ENCODE results near the gene PTPRD. TPM values are rescaled to one million over a fixed set of nuclear protein-coding genes. Genes with fewer than 3 reads are reported as not detected.
A peak's percentile ranks its signal among the peaks of the same experiment; 100 is the strongest.

Gene PTPRD
- total RNA-seq, 1 donor from 2014 or later = 532 TPM

DNA sequence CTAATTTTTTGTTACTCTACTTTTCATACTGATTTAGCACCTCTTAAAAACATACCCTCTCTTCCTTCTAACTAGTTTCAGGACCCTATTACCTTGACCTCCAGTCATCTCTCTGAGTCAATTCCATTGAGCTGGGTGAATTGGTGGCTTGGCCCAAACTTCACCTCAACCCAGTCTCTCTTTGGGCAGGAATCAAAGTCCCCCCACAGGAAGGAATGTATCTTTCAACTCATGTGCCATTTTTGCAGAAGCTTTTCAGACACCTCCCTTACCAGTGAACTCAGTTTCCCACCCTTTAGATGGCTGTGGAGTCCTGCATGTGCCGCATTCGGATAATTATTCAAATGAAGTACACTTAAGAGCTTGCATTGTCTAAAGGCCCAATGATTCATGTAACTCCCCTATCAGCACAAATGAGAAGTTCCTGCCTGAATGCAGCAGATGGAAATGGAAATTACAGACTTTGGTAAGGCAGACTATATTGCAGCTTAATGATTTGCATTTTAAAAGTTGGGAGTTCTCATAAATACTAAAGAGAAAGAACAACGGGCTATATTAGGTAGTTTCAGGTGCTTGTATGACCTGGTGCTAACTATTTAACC, 693.5 kb downstream of the PTPRD start:
- peaks cover 8% of the 10 kb centered on the region for H3K36me3 Mint-ChIP-seq (ENCODE audit: unreplicated experiment)
- peaks cover 8% of the 10 kb centered on the region for H3K9me3 Mint-ChIP-seq (ENCODE audit: unreplicated experiment)
- no peaks in the 10 kb centered on the region for H3K27me3 Mint-ChIP-seq (ENCODE audit: unreplicated experiment)
- no peak overlapping the region for H3K27ac Mint-ChIP-seq (ENCODE audit: unreplicated experiment)
- DNase-seq = no peak
- TF ChIP-seq CTCF (IDR thresholded peaks at IDR 0.05; ENCODE audit: partially characterized antibody, unreplicated experiment) = no peak
- no peak overlapping the region for H3K4me3 Mint-ChIP-seq (ENCODE audit: unreplicated experiment)
- H3K4me1 Mint-ChIP-seq (ENCODE audit: low read depth, unreplicated experiment) = no peaks in the 10 kb centered on the region

DNA sequence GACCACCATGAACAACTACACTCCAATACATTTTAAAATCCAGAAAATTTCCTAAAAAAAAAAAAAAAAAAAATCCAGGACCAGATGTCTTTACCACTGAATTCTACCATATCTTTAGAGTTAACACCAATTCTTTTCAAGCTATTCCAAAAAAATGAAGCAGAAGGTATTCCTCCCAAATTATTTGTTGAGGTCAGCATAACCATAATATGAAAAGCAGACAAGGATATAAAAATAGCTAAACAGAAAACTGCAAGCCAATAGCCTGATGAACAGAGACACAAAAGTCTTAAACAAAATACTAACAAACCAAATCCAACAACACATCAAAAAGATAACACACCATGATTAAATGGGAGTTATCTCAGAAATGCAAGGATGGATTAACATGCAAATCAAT, 695.4 kb downstream of the PTPRD start:
- H3K36me3 Mint-ChIP-seq (ENCODE audit: unreplicated experiment) = peaks cover 8% of the 10 kb centered on the region
- TF ChIP-seq CTCF (IDR thresholded peaks at IDR 0.05; ENCODE audit: partially characterized antibody, unreplicated experiment) = no peak
- H3K4me3 Mint-ChIP-seq (ENCODE audit: unreplicated experiment) = no peak overlapping the region
- H3K9me3 Mint-ChIP-seq (ENCODE audit: unreplicated experiment) = peaks cover 8% of the 10 kb centered on the region
- H3K4me1 Mint-ChIP-seq (ENCODE audit: low read depth, unreplicated experiment) = peaks cover 2% of the 10 kb centered on the region
- no peaks in the 10 kb centered on the region for H3K27me3 Mint-ChIP-seq (ENCODE audit: unreplicated experiment)
- no peak for DNase-seq
- no peak overlapping the region for H3K27ac Mint-ChIP-seq (ENCODE audit: unreplicated experiment)

GRCh38 chr9:9914174-9914573, 698.6 kb downstream of the PTPRD start:
- Mint-ChIP-seq H3K27me3 (ENCODE audit: unreplicated experiment) (no peaks in the 10 kb centered on the region), H3K36me3 (ENCODE audit: unreplicated experiment) (peaks cover 8% of the 10 kb centered on the region), H3K4me3 (ENCODE audit: unreplicated experiment) (no peak overlapping the region), H3K27ac (ENCODE audit: unreplicated experiment) (no peak overlapping the region), H3K9me3 (ENCODE audit: unreplicated experiment) (peaks cover 8% of the 10 kb centered on the region), H3K4me1 (ENCODE audit: low read depth, unreplicated experiment) (peaks cover 4% of the 10 kb centered on the region)
- DNase-seq = no peak
- no peak for TF ChIP-seq CTCF (IDR thresholded peaks at IDR 0.05; ENCODE audit: partially characterized antibody, unreplicated experiment)

GRCh38 chr9:9913276-9913832, 699.4 kb downstream of the PTPRD start:
- no peak for TF ChIP-seq CTCF (IDR thresholded peaks at IDR 0.05; ENCODE audit: partially characterized antibody, unreplicated experiment)
- Mint-ChIP-seq H3K4me1 (ENCODE audit: low read depth, unreplicated experiment) (peaks cover 4% of the 10 kb centered on the region), H3K27me3 (ENCODE audit: unreplicated experiment) (no peaks in the 10 kb centered on the region), H3K9me3 (ENCODE audit: unreplicated experiment) (peaks cover 8% of the 10 kb centered on the region), H3K36me3 (ENCODE audit: unreplicated experiment) (peaks cover 8% of the 10 kb centered on the region), H3K27ac (ENCODE audit: unreplicated experiment) (no peak overlapping the region), H3K4me3 (ENCODE audit: unreplicated experiment) (no peak overlapping the region)
- no peak for DNase-seq

DNA sequence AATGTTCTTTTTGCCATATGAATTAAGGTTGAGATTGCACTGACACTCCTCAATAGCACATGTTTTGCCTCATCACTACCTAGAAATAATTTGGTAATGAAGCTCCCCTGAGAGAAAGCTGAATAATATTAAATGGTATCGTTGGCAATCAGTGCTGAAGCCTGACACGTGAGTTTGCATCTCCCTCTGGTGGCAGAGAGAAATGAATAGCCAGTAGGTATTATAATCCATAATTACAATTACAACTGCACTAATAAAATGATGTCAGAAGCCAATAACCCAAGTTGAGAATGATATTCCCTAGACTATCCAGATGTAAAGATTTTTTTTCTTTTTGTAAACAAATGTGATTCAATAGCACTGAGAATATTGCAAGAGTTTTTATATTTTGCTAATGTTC, 700.3 kb downstream of the PTPRD start:
- peaks cover 8% of the 10 kb centered on the region for H3K9me3 Mint-ChIP-seq (ENCODE audit: unreplicated experiment)
- H3K36me3 Mint-ChIP-seq (ENCODE audit: unreplicated experiment) = peaks cover 8% of the 10 kb centered on the region
- no peak overlapping the region for H3K27ac Mint-ChIP-seq (ENCODE audit: unreplicated experiment)
- DNase-seq = no peak
- H3K4me3 Mint-ChIP-seq (ENCODE audit: unreplicated experiment) = no peak overlapping the region
- H3K27me3 Mint-ChIP-seq (ENCODE audit: unreplicated experiment) = no peaks in the 10 kb centered on the region
- peaks cover 4% of the 10 kb centered on the region for H3K4me1 Mint-ChIP-seq (ENCODE audit: low read depth, unreplicated experiment)
- TF ChIP-seq CTCF (IDR thresholded peaks at IDR 0.05; ENCODE audit: partially characterized antibody, unreplicated experiment) = peak; percentile 55
